HG03108 (cell line): ENCODE measurements around the gene GLS2.
"Not testable (repeated sequence)": the region's sequence is repeated elsewhere in the genome, so short reads cannot be mapped to it uniquely, and the experiment has no call there.

Experiments
- ATAC-seq: cut with Tn5 transposase; IDR thresholded peaks from one replicate; pipeline ENCODE4 v1.9.1; 2021; ENCODE audit warnings: moderate library complexity; ENCODE audit not compliant: unreplicated experiment

The GLS2 gene

DNA sequence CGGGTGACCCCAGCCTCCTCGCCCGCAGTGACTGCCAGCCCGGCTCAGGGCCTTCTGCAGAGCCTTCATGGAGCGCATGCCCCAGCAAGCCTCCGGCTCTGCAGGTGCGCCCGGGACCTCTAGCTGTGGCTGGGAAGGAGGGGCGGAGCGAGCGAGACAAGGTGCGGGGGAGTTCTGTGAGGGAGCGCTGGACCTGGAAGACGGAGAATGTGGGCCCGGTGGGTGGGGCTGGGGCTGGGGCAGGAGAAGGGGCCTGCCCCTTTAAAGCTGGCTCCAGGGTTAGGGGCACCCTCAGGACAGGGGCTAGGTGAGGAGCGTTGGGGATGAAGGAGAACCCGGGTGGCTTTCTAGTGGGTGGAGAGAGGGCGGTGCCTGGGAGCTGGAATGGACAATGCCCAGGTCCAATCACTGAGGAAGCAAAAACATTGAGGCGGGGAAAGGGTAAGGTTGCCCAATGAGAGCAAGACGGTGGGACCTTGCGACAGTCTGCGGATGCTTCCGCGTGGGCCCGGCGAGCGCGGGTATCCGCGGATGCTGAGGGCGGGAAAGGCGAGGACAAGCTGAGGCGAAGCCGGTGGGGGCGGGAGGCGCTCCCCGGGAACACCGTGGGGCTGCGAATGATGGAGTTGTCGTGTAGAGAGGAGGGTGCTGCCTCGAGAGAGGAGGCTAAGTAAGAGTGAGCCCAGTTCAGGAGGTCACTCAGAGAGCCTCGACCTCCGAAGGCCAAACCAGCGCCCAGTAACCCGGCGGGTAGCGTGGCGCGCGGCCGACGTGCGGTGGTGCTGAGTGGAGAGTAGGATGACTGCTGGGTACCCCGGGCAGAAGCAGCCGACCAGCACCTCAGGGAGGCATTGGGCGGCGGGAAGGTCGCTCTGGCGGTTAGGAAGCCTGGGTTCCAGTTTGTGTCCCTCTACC is at the start of gene GLS2:
GLS2 (minus strand) TSS at position 121 of the 915 bp plus-strand sequence; CDS start at position 78, 43 bp downstream.
- ATAC-seq = peak; percentile 79

GRCh38 chr12:56537546-56537945 is 49.6 kb upstream of the GLS2 start:
- no peak for ATAC-seq

GRCh38 chr12:56530390-56531055 is 42.6 kb upstream of the GLS2 start:
- no peak for ATAC-seq

- ATAC-seq = no peak
These were observed 41.7 kb upstream of the GLS2 start for GRCh38 chr12:56529656-56530055.

DNA sequence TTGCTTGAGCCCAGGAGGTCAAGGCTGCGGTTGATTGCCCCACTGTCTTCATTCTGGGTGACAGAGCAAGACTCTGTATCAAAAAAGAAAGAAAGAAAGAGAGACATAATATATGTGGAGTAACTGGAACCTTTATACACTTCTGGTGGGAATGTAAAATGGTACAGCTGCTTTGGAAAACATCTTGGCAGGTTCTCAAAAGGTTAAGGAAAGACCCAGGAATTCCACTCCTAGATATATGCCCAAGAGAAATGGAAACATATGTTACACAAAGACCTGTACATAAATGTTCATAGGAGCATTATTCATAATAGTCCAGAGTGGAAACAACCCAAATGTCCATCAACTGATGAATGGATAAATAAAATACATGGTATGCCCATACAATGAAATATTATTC is 40.9 kb upstream of the GLS2 start:
- ATAC-seq = no peak

- no peak for ATAC-seq
These were observed 34.6 kb upstream of the GLS2 start for GRCh38 chr12:56522411-56523193.

- no peak for ATAC-seq
These were observed 33.8 kb upstream of the GLS2 start, which contains the start of gene RBMS2 for GRCh38 chr12:56521590-56522371. Gene RBMS2 (plus strand): TSS chr12:56521820. CDS start chr12:56522024, 204 bp downstream.

- ATAC-seq = no peak
These were observed 33.2 kb upstream of the GLS2 start for GRCh38 chr12:56521209-56521589.

GRCh38 chr12:56520506-56520905 is 32.5 kb upstream of the GLS2 start:
- no peak for ATAC-seq

- ATAC-seq = no peak
These were observed 32.1 kb upstream of the GLS2 start for GRCh38 chr12:56520048-56520447.

GRCh38 chr12:56518570-56518969 is 30.6 kb upstream of the GLS2 start:
- no peak for ATAC-seq

DNA sequence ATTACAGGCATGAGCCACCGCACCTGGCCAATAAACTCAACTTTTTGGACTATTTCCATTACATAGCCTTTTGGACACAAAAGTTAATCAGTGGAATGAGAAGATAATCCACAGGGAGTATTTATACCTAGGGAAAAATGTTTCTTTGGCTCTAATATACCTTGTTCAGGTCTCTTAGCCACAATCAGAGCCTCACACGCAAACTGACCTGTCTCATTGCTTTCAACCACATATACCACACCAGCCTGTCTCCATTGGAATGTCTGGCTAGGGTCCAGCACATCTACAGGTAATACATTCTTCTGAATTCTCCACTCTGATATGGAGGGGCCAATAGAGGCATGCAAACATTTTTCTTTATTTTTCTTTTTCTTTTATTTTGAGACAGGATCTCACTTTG is 29.9 kb upstream of the GLS2 start:
- no peak for ATAC-seq

DNA sequence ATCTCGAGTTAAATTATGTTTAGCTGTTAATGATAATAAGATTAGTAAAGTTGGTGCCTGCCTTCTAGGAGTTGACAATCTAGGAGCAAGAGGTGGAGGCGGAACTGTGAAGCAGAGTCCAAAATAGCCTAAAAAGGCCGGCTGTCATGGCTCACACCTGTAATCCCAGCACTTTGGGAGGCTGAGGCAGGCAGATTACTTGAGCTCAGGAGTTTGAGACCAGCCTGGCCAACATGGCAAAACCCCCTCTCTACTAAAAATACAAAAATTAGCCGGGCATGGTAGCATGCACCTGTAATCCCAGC is 26.0 kb upstream of the GLS2 start:
- ATAC-seq = not testable (repeated sequence)

DNA sequence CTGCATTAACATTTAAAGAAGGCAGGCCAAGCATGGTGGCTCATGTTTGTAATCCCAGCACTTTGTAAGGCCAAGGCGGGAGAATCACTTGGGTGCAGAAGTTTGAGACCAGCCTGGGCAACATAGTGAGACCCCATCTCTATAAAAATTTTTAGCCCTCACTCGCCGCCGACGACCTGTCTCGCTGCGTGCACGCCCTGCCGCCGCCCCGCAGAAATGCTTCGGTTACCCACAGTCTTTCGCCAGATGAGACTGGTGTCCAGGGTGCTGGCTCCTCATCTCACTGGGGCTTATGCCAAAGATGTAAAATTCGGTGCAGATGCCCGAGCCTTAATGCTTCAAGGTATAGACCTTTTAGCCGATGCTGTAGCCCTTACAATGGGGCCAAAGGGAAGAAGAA is 22.8 kb upstream of the GLS2 start:
- ATAC-seq = no peak

GRCh38 chr12:56499879-56500278 is 11.9 kb upstream of the GLS2 start:
- ATAC-seq = not testable (repeated sequence)

DNA sequence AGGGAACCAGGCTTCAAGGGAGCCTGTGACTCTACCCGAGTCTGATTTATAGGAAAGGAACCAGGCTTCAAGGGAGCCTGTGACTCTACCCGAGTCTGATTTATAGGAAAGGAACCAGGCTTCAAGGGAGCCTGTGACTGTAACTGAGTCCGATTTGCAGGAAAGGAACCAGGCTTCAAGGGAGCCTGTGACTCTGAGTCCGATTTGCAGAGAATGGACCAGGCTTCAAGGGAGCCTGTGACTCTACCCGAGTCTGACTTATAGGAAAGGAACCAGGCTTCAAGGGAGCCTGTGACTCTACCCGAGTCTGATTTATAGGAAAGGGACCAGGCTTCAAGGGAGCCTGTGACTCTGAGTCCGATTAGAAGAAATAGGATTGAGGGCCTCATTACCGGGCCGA is 11.5 kb upstream of the GLS2 start:
- ATAC-seq = not testable (repeated sequence)

GRCh38 chr12:56498126-56498902 is 10.4 kb upstream of the GLS2 start:
- ATAC-seq = not testable (repeated sequence)

GRCh38 chr12:56496704-56497103 is 8.7 kb upstream of the GLS2 start:
- not testable (repeated sequence) for ATAC-seq

DNA sequence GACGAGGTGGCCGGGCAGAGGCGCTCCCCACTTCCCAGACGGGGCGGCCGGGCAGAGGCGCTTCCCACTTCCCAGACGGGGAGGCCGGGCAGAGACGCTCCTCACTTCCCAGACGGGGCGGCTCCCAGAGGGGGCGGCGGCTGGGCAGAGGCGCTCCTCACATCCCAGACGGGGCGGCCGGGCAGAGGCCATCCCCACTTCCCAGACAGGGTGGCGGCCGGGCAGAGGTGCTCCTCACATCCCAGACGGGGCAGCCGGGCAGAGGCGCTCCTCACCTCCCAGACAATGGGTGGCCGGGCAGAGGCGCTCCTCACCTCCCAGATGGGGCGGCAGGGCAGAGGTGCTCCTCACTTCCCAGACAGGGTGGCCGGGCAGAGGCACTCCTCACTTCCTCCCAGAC is 6.5 kb upstream of the GLS2 start:
- not testable (repeated sequence) for ATAC-seq

- ATAC-seq = not testable (repeated sequence)
These were observed 6.1 kb upstream of the GLS2 start for GRCh38 chr12:56494106-56494415.
